ENCODE results near the gene ARMC8. TPM values are rescaled to one million over a fixed set of nuclear protein-coding genes. Genes with fewer than 3 reads are reported as not detected.
A peak's percentile ranks its signal among the peaks of the same experiment; 100 is the strongest.
"Not testable (repeated sequence)": the region's sequence is repeated elsewhere in the genome, so short reads cannot be mapped to it uniquely, and the experiment has no call there.

The ARMC8 gene
- 10 to 100 TPM; 15.5 to 24.6 (median 18.6) TPM for total RNA-seq
- long read RNA-seq, full-length matches to known transcripts: 2 of 4 reads
- long read RNA-seq, partial matches to known transcripts: 2 of 4 reads
- long read RNA-seq, other reads (novel, unspliced or antisense): 0 of 4 reads

- TF ChIP-seq CTCF (IDR thresholded peaks at IDR 0.05) (no peak), POLR2A (IDR thresholded peaks at IDR 0.05) (peak; percentile 75)
- peak within 1 kb of the TSS; percentile 89 to 94 (median 93) for H3K27ac ChIP-seq
- peaks cover 0 to 7% (median 0%) of the 10 kb centered on the region in 4 donors for H3K4me1 ChIP-seq
- no peaks in the 10 kb centered on the region for H3K9me3 ChIP-seq
- WGBS (ENCODE audit: insufficient coverage, low coverage, low lambda C conversion rate, missing lambda C conversion rate): 0% methylated on average over 6 of the region's 59 CpGs
- peak within 1 kb of the TSS; percentile 79 to 94 (median 93) for H3K4me3 ChIP-seq
- peak; percentile 70 to 81 (median 78) for ATAC-seq
- intact Hi-C loops (cut with DNase I): no loop called here
- DNase-seq: peak; percentile 66 to 78 (median 75)
- H3K27me3 ChIP-seq: no peaks in the 10 kb centered on the region
- H3K36me3 ChIP-seq: no peaks in the 10 kb centered on the region
Measured at GRCh38 chr3:138187296-138188012, at the start of gene ARMC8. TSS of gene ARMC8 (plus strand) at chr3:138187301. CDS start at chr3:138187555, 254 bp downstream.

- 66% methylated on average over 2 of the region's 2 CpGs for WGBS (ENCODE audit: insufficient coverage, low coverage, low lambda C conversion rate, missing lambda C conversion rate)
- intact Hi-C loops (cut with DNase I): no loop called here
- ATAC-seq (no peak), DNase-seq (no peak)
- Histone ChIP-seq H3K27me3 (no peaks in the 10 kb centered on the region), H3K9me3 (no peaks in the 10 kb centered on the region), H3K4me1 (no peaks in the 10 kb centered on the region), H3K27ac (no peak overlapping the region), H3K36me3 (no peaks in the 10 kb centered on the region), H3K4me3 (no peak overlapping the region)
- TF ChIP-seq POLR2A (IDR thresholded peaks at IDR 0.05) (no peak), CTCF (IDR thresholded peaks at IDR 0.05) (no peak)
Measured at GRCh38 chr3:138137861-138138260, 49.2 kb upstream of the ARMC8 start.

GRCh38 chr3:138139691-138140090 lies 47.4 kb upstream of the ARMC8 start:
- TF ChIP-seq POLR2A (IDR thresholded peaks at IDR 0.05): no peak
- TF ChIP-seq CTCF (IDR thresholded peaks at IDR 0.05): no peak
- Histone ChIP-seq H3K36me3 (no peaks in the 10 kb centered on the region), H3K4me1 (no peaks in the 10 kb centered on the region), H3K27ac (no peak overlapping the region), H3K4me3 (no peak overlapping the region), H3K27me3 (no peaks in the 10 kb centered on the region), H3K9me3 (no peaks in the 10 kb centered on the region)
- 31% methylated on average over 2 of the region's 2 CpGs for WGBS (ENCODE audit: insufficient coverage, low coverage, low lambda C conversion rate, missing lambda C conversion rate)
- ATAC-seq (no peak), DNase-seq (no peak)
- intact Hi-C loops (cut with DNase I): no loop called here

- no peak overlapping the region for H3K27ac ChIP-seq
- intact Hi-C loops (cut with DNase I): no loop called here
- H3K36me3 ChIP-seq: no peaks in the 10 kb centered on the region
- DNase-seq (no peak), ATAC-seq (no peak)
- no peaks in the 10 kb centered on the region for H3K4me1 ChIP-seq
- TF ChIP-seq POLR2A (IDR thresholded peaks at IDR 0.05) (no peak), CTCF (IDR thresholded peaks at IDR 0.05) (no peak)
- H3K4me3 ChIP-seq: no peak overlapping the region
- no peaks in the 10 kb centered on the region for H3K27me3 ChIP-seq
- no peaks in the 10 kb centered on the region for H3K9me3 ChIP-seq
Measured at GRCh38 chr3:138140940-138141339, 46.2 kb upstream of the ARMC8 start.

- H3K9me3 ChIP-seq; intact Hi-C loops (cut with DNase I); H3K4me1 ChIP-seq; H3K27ac ChIP-seq; H3K4me3 ChIP-seq; H3K36me3 ChIP-seq; ATAC-seq; H3K27me3 ChIP-seq; DNase-seq: not testable (repeated sequence)
- 90% methylated on average over 3 of the region's 3 CpGs for WGBS (ENCODE audit: insufficient coverage, low coverage, low lambda C conversion rate, missing lambda C conversion rate)
Measured at GRCh38 chr3:138142181-138142580, 44.9 kb upstream of the ARMC8 start.
